A549 (cell line): ENCODE results near the gene CCL2. TPM values are rescaled to one million over a fixed set of nuclear protein-coding genes. Genes with fewer than 3 reads are reported as not detected.

ENCODE experiments used
- ATAC-seq, 2 experiments: fragments of 200-7000 bp in 1 of 2; fragments of >200 bp in 1 of 2; cut with Nextera tagmentation in 1 of 2; cut with Tn5 transposase in 1 of 2; 3 replicates each; pipeline versions ENCODE4 v1.8.0 to v1.9.1; 2018 to 2020; ENCODE audit warnings: mild to moderate bottlenecking in 1 of 2, moderate library complexity in 1 of 2
- CTCF ChIA-PET: fragments of 300-600 bp; sonication (Branson Sonifier 250); formaldehyde crosslinking; extraction: SDS; loops from one replicate; lab custom pipeline; 2021; ENCODE audit warnings: antibody characterized with exemption, inconsistent platforms; lab: Yijun Ruan, JAX
- POLR2A ChIA-PET: fragments of 350-600 bp; formaldehyde crosslinking; extraction: SDS; loops from one replicate; lab custom pipeline; 2021; ENCODE audit warnings: antibody characterized with exemption, inconsistent platforms; lab: Yijun Ruan, JAX
- DNase-seq, 2 experiments: peaks; one replicate each; pipeline versions ENCODE4 v3.0.0 to v3.0.0-alpha.2; 2011 to 2016; ENCODE audit warnings: low read depth in 1 of 2, low spot score in 1 of 2
- FAIRE-seq: peaks from 2 replicates; lab custom pipeline; 2011; peaks lifted over from hg19 to GRCh38; lab: Jason Lieb, UNC
- H3K27ac ChIP-seq, 2 experiments: fragments of >200 bp; sonication (Bioruptor Twin); formaldehyde crosslinking; 3 replicates each; pipeline ENCODE4 v1.5.1; 2016 to 2017
- H3K4me1 ChIP-seq: fragments of >200 bp; sonication (Bioruptor Twin); formaldehyde crosslinking; 3 replicates; pipeline ENCODE4 v1.6.1; 2016
- H3K4me2 ChIP-seq: fragments of >200 bp; sonication (Bioruptor Twin); formaldehyde crosslinking; 3 replicates; pipeline ENCODE4 v1.6.1; 2016
- H3K4me3 ChIP-seq: fragments of >200 bp; sonication (Bioruptor Twin); formaldehyde crosslinking; 3 replicates; pipeline ENCODE4 v1.5.1; 2016
- H3K9me3 ChIP-seq: fragments of >200 bp; sonication (Bioruptor Twin); formaldehyde crosslinking; 3 replicates; pipeline ENCODE4 v1.6.1; 2016
- ATOH8 ChIP-seq: fragments of 250-450 bp; sonication (Bioruptor Pico); IDR thresholded peaks from 2 replicates; pipeline ENCODE4 v1.5.0; 2020; ENCODE audit warnings: low read depth, mild to moderate bottlenecking, moderate library complexity
- BHLHE40 ChIP-seq: IDR thresholded peaks from 2 replicates; pipeline ENCODE4 v1.6.1; 2012; ENCODE audit warnings: low read depth, low read length, inconsistent platforms
- CBX2 ChIP-seq: fragments of 200-600 bp; sonication (generic); IDR thresholded peaks from 2 replicates; pipeline ENCODE4 v1.6.1; 2016; ENCODE audit warnings: low read depth, mild to moderate bottlenecking, borderline replicate concordance
- CEBPB ChIP-seq, 2 experiments: fragments of >200 bp in 1 of 2; sonication (Bioruptor Twin) in 1 of 2; formaldehyde crosslinking in 1 of 2; IDR thresholded peaks; 2 replicates each; pipeline ENCODE4 v1.6.1; 2012 to 2016
- CHD4 ChIP-seq: fragments of 200-600 bp; sonication (generic); IDR thresholded peaks from 2 replicates; pipeline ENCODE4 v1.6.1; 2016; ENCODE audit warnings: antibody characterized with exemption, mild to moderate bottlenecking, borderline replicate concordance
- EHMT2 ChIP-seq: fragments of 200-600 bp; sonication (generic); IDR thresholded peaks from 2 replicates; pipeline ENCODE4 v1.6.1; 2016; ENCODE audit warnings: antibody characterized with exemption, low read depth, mild to moderate bottlenecking, moderate library complexity
- ELK1 ChIP-seq: fragments of 150-350 bp; IDR thresholded peaks from 2 replicates; pipeline ENCODE4 v1.6.1; 2014; ENCODE audit warnings: low read depth, mild to moderate bottlenecking, low read length
- FOSB ChIP-seq: fragments of 250-450 bp; sonication (Bioruptor Pico); IDR thresholded peaks from 2 replicates; pipeline ENCODE4 v1.5.0; 2020; ENCODE audit warnings: mild to moderate bottlenecking, moderate library complexity
- FOSL2 ChIP-seq, 2 experiments: fragments of 450-650 bp in 1 of 2; fragments of >200 bp in 1 of 2; sonication (Bioruptor Twin) in 1 of 2; formaldehyde crosslinking; IDR thresholded peaks; 2 replicates each; pipeline versions ENCODE4 v1.5.0 to v1.6.1; 2016 to 2020; ENCODE audit warnings: mild to moderate bottlenecking in 1 of 2, moderate library complexity in 1 of 2
- FOXS1 ChIP-seq: fragments of 250-450 bp; sonication (Bioruptor Pico); IDR thresholded peaks from 2 replicates; pipeline ENCODE4 v1.5.0; 2020; ENCODE audit warnings: mild to moderate bottlenecking, moderate library complexity
- GATA3 ChIP-seq: IDR thresholded peaks from 2 replicates; pipeline ENCODE4 v1.6.1; 2012; ENCODE audit warnings: borderline replicate concordance
- HDAC2 ChIP-seq: fragments of 200-600 bp; sonication (generic); IDR thresholded peaks from 2 replicates; pipeline ENCODE4 v1.6.1; 2016
- HES2 ChIP-seq: fragments of >200 bp; sonication (Bioruptor Twin); formaldehyde crosslinking; IDR thresholded peaks from 2 replicates; pipeline ENCODE4 v1.6.1; 2016
- HOXB5 ChIP-seq: fragments of 250-450 bp; sonication (Bioruptor Pico); IDR thresholded peaks from 2 replicates; pipeline ENCODE4 v1.5.0; 2020; ENCODE audit warnings: mild to moderate bottlenecking, moderate library complexity
- JUN ChIP-seq, 2 experiments: fragments of >200 bp; sonication (Bioruptor Twin); formaldehyde crosslinking; IDR thresholded peaks; 2 replicates in 1 of 2; 3 replicates in 1 of 2; pipeline ENCODE4 v1.6.1; 2016 to 2017
- KDM1A ChIP-seq: fragments of 200-600 bp; sonication (generic); IDR thresholded peaks from 2 replicates; pipeline ENCODE4 v1.6.1; 2016; ENCODE audit warnings: low read depth, mild to moderate bottlenecking
- KDM5A ChIP-seq: fragments of 200-600 bp; sonication (generic); IDR thresholded peaks from 2 replicates; pipeline ENCODE4 v1.6.1; 2016; ENCODE audit warnings: antibody characterized with exemption, mild to moderate bottlenecking
- MAFK ChIP-seq: fragments of 450-650 bp; IDR thresholded peaks from 2 replicates; pipeline ENCODE4 v1.6.1; 2014; ENCODE audit not compliant: partially characterized antibody
- NPAS2 ChIP-seq: fragments of 250-450 bp; sonication (Bioruptor Pico); IDR thresholded peaks from 2 replicates; pipeline ENCODE4 v1.8.0; 2022; ENCODE audit warnings: mild to moderate bottlenecking, moderate library complexity, borderline replicate concordance
- NR3C1 ChIP-seq: fragments of >200 bp; sonication (Bioruptor Twin); formaldehyde crosslinking; IDR thresholded peaks from 3 replicates; pipeline ENCODE4 v1.6.1; 2017
- PBX3 ChIP-seq: IDR thresholded peaks from 2 replicates; pipeline ENCODE4 v1.6.1; 2012
- PHF8 ChIP-seq: fragments of 200-600 bp; sonication (generic); IDR thresholded peaks from 2 replicates; pipeline ENCODE4 v1.6.1; 2016; ENCODE audit warnings: low read depth, mild to moderate bottlenecking, antibody characterized with exemption, moderate library complexity, borderline replicate concordance
- RAD21 ChIP-seq, 2 experiments: fragments of >200 bp in 1 of 2; sonication (Bioruptor Twin) in 1 of 2; formaldehyde crosslinking in 1 of 2; IDR thresholded peaks in 1 of 2; conservative IDR thresholded peaks in 1 of 2; 2 replicates in 1 of 2; 3 replicates in 1 of 2; pipeline ENCODE4 v1.6.1; 2012 to 2018; ENCODE audit warnings: inconsistent platforms in 1 of 2
- RARB ChIP-seq: fragments of 250-450 bp; sonication (Bioruptor Pico); IDR thresholded peaks from 2 replicates; pipeline ENCODE4 v1.8.0; 2021; ENCODE audit warnings: mild to moderate bottlenecking, moderate library complexity
- RCOR1 ChIP-seq: fragments of 150-350 bp; IDR thresholded peaks from 2 replicates; pipeline ENCODE4 v1.6.1; 2014; ENCODE audit warnings: antibody characterized with exemption, low read length, low read depth
- RNF2 ChIP-seq: fragments of 200-600 bp; sonication (generic); IDR thresholded peaks from 2 replicates; pipeline ENCODE4 v1.6.1; 2016; ENCODE audit warnings: low read depth, mild to moderate bottlenecking, antibody characterized with exemption, moderate library complexity, borderline replicate concordance
- TFCP2L1 ChIP-seq: fragments of 250-450 bp; sonication (Bioruptor Pico); IDR thresholded peaks from 2 replicates; pipeline ENCODE4 v1.5.0; 2021; ENCODE audit warnings: mild to moderate bottlenecking
- ZNF302 ChIP-seq: fragments of 250-450 bp; sonication (Bioruptor Pico); IDR thresholded peaks from 2 replicates; pipeline ENCODE4 v1.9.0; 2021; ENCODE audit warnings: inconsistent platforms, mild to moderate bottlenecking, moderate library complexity
- ZSCAN20 ChIP-seq: fragments of 250-450 bp; sonication (Bioruptor Pico); IDR thresholded peaks from 2 replicates; pipeline ENCODE4 v1.8.0; 2022; ENCODE audit warnings: mild to moderate bottlenecking, moderate library complexity
- whole genome bisulfite sequencing: methylation state at CpG from one replicate; pipeline ENCODE4 v1.1.6; 2017; ENCODE audit errors: missing lambda C conversion rate; 5-methylcytosine and 5-hydroxymethylcytosine counted together
- polyA plus RNA-seq, 4 experiments: library from polyadenylated mRNA; depleted of rRNA in 3 of 4; stranded (reverse); fragments of >200 nt; fragmentation: RNase III in 1 of 4; extraction: RNeasy Plus Mini Kit Qiagen cat#74134 plus additional on column Dnase treatment in 1 of 4; gene quantifications; 2 replicates in 3 of 4; 3 replicates in 1 of 4; pipeline ENCODE4 v1.2.3, GENCODE V29; 2011 to 2017

The CCL2 gene
- polyA plus RNA-seq, 2 of the 4 experiments (the other 2 are of a cell fraction): 17.6 to 144 TPM

- DNase-seq: no peak
- no peak for FAIRE-seq
- TF ChIP-seq EHMT2 (no peak), ATOH8 (CRISPR knock-in tag) (no peak), NR3C1 (no peak), JUN (IDR thresholded peaks at IDR 0.05) (no peak), RNF2 (no peak), GATA3 (no peak), CHD4 (no peak), PHF8 (no peak), CEBPB (IDR thresholded peaks at IDR 0.05) (no peak), RARB (CRISPR knock-in tag) (no peak), TFCP2L1 (CRISPR knock-in tag) (no peak), ZSCAN20 (CRISPR knock-in tag) (no peak), RCOR1 (no peak), KDM5A (no peak)
- 0 out of 6 replicates have a peak, but pooled peaks of 1 of the 2 experiments have one; percentile 30 for ATAC-seq
- no peak overlapping the region for H3K4me2 ChIP-seq
- ChIA-PET POLR2A (no interaction called here), CTCF (interaction anchor here (0.6 to 7.7 kb wide), 5 partner anchors 20 to 904 kb away, joined by 3 to 61 read pairs (median 5); partner anchors contain the start of gene CCL1)
- WGBS: 63% methylated on average over 4 of the region's 4 CpGs
- H3K4me1 ChIP-seq: no peaks in the 10 kb centered on the region
- no peak overlapping the region for H3K4me3 ChIP-seq
- H3K27ac ChIP-seq: no peak overlapping the region
- no peaks in the 10 kb centered on the region for H3K9me3 ChIP-seq
Measured at GRCh38 chr17:34221411-34221810, 33.7 kb upstream of the CCL2 start.

- FAIRE-seq: peak; percentile 73
- CTCF ChIA-PET: interaction anchor here (1.4 to 7.7 kb wide), 6 partner anchors 12 to 138 kb away, joined by 3 to 61 read pairs (median 4); partner anchors contain the start of gene CCL1
- ATAC-seq: no peak
Measured at GRCh38 chr17:34222722-34223497, 32.2 kb upstream of the CCL2 start.

GRCh38 chr17:34225046-34225445, 30.0 kb upstream of the CCL2 start:
- 75% methylated on average over 9 of the region's 9 CpGs for WGBS
- TF ChIP-seq FOSL2 (IDR thresholded peaks at IDR 0.05) (no peak), FOSL2 (CRISPR knock-in tag; IDR thresholded peaks at IDR 0.05) (no peak), RAD21 (conservative IDR thresholded peaks at IDR 0.05 in 1 of 2, IDR thresholded peaks at IDR 0.05 in 1 of 2) (no peak), ELK1 (no peak), ZNF302 (CRISPR knock-in tag) (no peak), CHD4 (no peak), KDM1A (no peak), ATOH8 (CRISPR knock-in tag) (no peak), HES2 (no peak), HDAC2 (no peak), FOXS1 (CRISPR knock-in tag) (no peak), FOSB (CRISPR knock-in tag) (no peak), NPAS2 (no peak), BHLHE40 (no peak), PBX3 (no peak), PHF8 (no peak), CBX2 (no peak), MAFK (no peak)
- no peak overlapping the region for H3K4me3 ChIP-seq
- no peaks in the 10 kb centered on the region for H3K4me1 ChIP-seq
- CTCF ChIA-PET: interaction anchor here (6.4 to 7.7 kb wide), 2 partner anchors 23 to 136 kb away, joined by 25 to 61 read pairs; partner anchors contain the start of gene CCL1
- H3K4me2 ChIP-seq: no peak overlapping the region
- H3K27ac ChIP-seq: no peak overlapping the region
- POLR2A ChIA-PET: no interaction called here
- DNase-seq: no peak
- ATAC-seq: no peak
- no peak for FAIRE-seq
- peaks cover 13% of the 10 kb centered on the region for H3K9me3 ChIP-seq

More at GRCh38 chr17:34222722-34223497, 32.2 kb upstream of the CCL2 start:
- H3K9me3 ChIP-seq: no peaks in the 10 kb centered on the region
- POLR2A ChIA-PET: no interaction called here
- no peaks in the 10 kb centered on the region for H3K4me1 ChIP-seq
- 46% methylated on average over 3 of the region's 3 CpGs for WGBS
- DNase-seq: no peak
- H3K4me3 ChIP-seq: no peak overlapping the region
- no peak overlapping the region for H3K27ac ChIP-seq
- TF ChIP-seq MAFK (peak; percentile 93), HOXB5 (CRISPR knock-in tag) (no peak)
- TF ChIP-seq, all 56 proteins: peak for 1
- H3K4me2 ChIP-seq: no peak overlapping the region
